Pancreas (tissue), 10 donors: ENCODE measurements around the gene PIK3CA. TPM values are rescaled to one million over a fixed set of nuclear protein-coding genes. Genes with fewer than 3 reads are reported as not detected.
"Not testable (repeated sequence)": the region's sequence is repeated elsewhere in the genome, so short reads cannot be mapped to it uniquely, and the experiment has no call there.

Experiments used
- ATAC-seq, 4 donors: fragments of 200-7000 bp; cut with Tn5 transposase; one replicate each; pipeline versions ENCODE4 v1.8.0 to v1.9.1; 2020; ENCODE audit warnings: mild to moderate bottlenecking in 4 of 4, moderate library complexity in 4 of 4
- DNase-seq, 6 donors: peaks; one replicate each; pipeline ENCODE4 v3.0.0-alpha.2; 2020
- FAIRE-seq: peaks from 2 replicates; lab custom pipeline; 2012; peaks lifted over from hg19 to GRCh38; lab: Jason Lieb, UNC
- H3K27ac ChIP-seq, 4 donors: fragments of 200-600 bp; sonication (generic); 1 replicate in 3 of 4; 2 replicates in 1 of 4; pipeline versions ENCODE4 v1.5.0 to v1.8.0; 2020
- H3K27me3 ChIP-seq, 4 donors: fragments of 200-600 bp; one replicate each; pipeline ENCODE4 v1.8.0; 2021
- H3K36me3 ChIP-seq, 3 donors: fragments of 200-600 bp; sonication (generic) in 1 of 3; one replicate each; pipeline versions ENCODE4 v1.5.0 to v1.8.0; 2020 to 2021
- H3K4me1 ChIP-seq, 3 donors: fragments of 200-600 bp; one replicate each; pipeline ENCODE4 v1.8.0; 2021
- H3K4me3 ChIP-seq, 4 donors: fragments of 200-600 bp; sonication (generic) in 2 of 4; one replicate each; pipeline versions ENCODE4 v1.5.0 to v1.8.0; 2020 to 2021
- H3K9me3 ChIP-seq, 4 donors: fragments of 200-600 bp; one replicate each; pipeline ENCODE4 v1.8.0; 2021
- CTCF ChIP-seq, 4 donors: fragments of 200-600 bp; sonication (generic) in 3 of 4; IDR thresholded peaks; one replicate each; pipeline versions ENCODE4 v1.5.0 to v1.8.0; 2021; ENCODE audit warnings: antibody characterized with exemption in 4 of 4
- WGBS, 2 donors: extraction: QIAGEN DNeasy Blood & Tissue Kit; methylation state at CpG; one replicate each; pipeline ENCODE4 v1.1.7; 2013; 5-methylcytosine and 5-hydroxymethylcytosine counted together
- intact Hi-C, 3 donors: fragments of 100-400 bp; cut with DNase I; formaldehyde crosslinking; loops; one replicate each; pipeline versions ENCODE4 v1.11.1 to v1.14.2; 2022
- polyA plus RNA-seq, 2 donors: library from polyadenylated mRNA; stranded (reverse); fragments of 200-250 nt; gene quantifications; one replicate each; pipeline ENCODE4 v1.2.3, GENCODE V29; 2013
- total RNA-seq, 6 donors: library from RNA; stranded (reverse); fragmentation: NEBNext Ultra II Directional in 4 of 6; extraction: Animal tissue kit (Norgen Biotek cat#: 25700) in 4 of 6; gene quantifications; one replicate each; pipeline versions ENCODE4 v1.2.1 to v1.2.4, GENCODE V29; 2021 to 2023
- donor health status: healthy with polysubstance abuse.
- donor health status: DM: no; HTN: no; CAD: no; lungs with moderate emphysema.
- donor health status: DM: no; HTN: no; CAD: no.
- donor health status: control.
- donor health status: control.
- donor health status: Bipolar disorder and iron deficiency.
- donor health status: DM: yes; HTN: yes; CAD: no.
- donor health status: DM: no; HTN: no; CAD: no.
- donor health status: DM: no; HTN: no; CAD: no.
- donor health status: DM: yes; HTN: yes; CAD: no.

The PIK3CA gene
- total and polyA plus RNA-seq, 8 donors: 1.6 to 15.6 (median 6.4) TPM

DNA sequence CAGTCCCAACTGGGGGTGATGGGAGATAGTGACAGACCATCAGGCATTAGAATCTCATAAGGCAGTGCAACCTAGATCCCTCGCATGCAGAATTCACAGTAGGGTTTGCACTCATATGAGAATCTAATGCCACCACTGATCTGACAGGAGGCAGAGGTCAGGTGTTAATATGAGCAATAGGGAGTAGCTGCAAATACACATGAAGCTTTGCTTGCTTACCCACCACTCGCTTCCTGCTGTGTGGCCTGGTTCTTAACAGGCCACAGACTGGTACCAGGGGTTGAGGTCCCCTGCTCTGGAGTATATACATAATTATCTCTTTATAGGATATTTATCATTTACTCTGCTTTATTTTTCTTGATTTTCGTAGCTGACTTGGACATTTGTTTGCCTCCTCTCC, 40.5 kb upstream of the PIK3CA start:
- Histone ChIP-seq H3K4me1 (no peaks in the 10 kb centered on the region), H3K4me3 (no peak overlapping the region), H3K9me3 (no peaks in the 10 kb centered on the region), H3K27me3 (no peaks in the 10 kb centered on the region), H3K27ac (no peak overlapping the region), H3K36me3 (no peaks in the 10 kb centered on the region)
- DNase-seq (no peak), ATAC-seq (no peak), FAIRE-seq (no peak)
- intact Hi-C loops: loop anchor here in 2 of 3 donors (5.0 to 10.0 kb wide), 2 partner anchors 207 to 210 kb away; no protein-coding TSS in a partner anchor
- WGBS, 2 donors: 74 to 78% methylated on average over 3 of the region's 3 CpGs
- no peak for TF ChIP-seq CTCF (IDR thresholded peaks at IDR 0.05)

DNA sequence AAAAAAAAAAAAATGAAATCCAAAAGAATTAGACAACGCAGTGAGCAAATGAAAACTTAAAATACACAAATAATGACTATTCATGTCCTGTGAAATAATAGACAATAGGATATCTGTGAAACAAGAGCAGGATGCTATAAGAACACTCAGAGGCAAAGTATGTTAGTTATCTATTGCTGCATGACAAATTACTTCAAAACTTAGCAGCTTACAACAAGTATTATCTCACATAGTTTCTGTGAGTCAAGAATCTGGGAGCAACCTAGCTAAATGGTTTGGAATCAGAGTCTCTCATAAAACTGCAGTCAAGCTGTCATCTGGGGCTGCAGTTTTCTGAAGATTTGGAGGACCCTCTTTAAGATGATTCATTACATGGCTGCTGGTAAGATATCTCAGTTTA, 40.1 kb upstream of the PIK3CA start:
- no peak for TF ChIP-seq CTCF (IDR thresholded peaks at IDR 0.05)
- 36 to 60% methylated on average over 1 of the region's 1 CpG for WGBS, 2 donors
- ATAC-seq (no peak), DNase-seq (no peak), FAIRE-seq (no peak)
- Histone ChIP-seq H3K4me1 (no peaks in the 10 kb centered on the region), H3K36me3 (no peaks in the 10 kb centered on the region), H3K27ac (no peak overlapping the region), H3K27me3 (no peaks in the 10 kb centered on the region), H3K9me3 (no peaks in the 10 kb centered on the region), H3K4me3 (no peak overlapping the region)
- intact Hi-C loops: loop anchor here in 2 of 3 donors (5.0 to 10.0 kb wide), 2 partner anchors 207 to 209 kb away; no protein-coding TSS in a partner anchor

- Histone ChIP-seq H3K9me3 (no peaks in the 10 kb centered on the region), H3K4me1 (no peaks in the 10 kb centered on the region), H3K27me3 (no peaks in the 10 kb centered on the region), H3K4me3 (no peak overlapping the region), H3K27ac (no peak overlapping the region), H3K36me3 (no peaks in the 10 kb centered on the region)
- 43 to 49% methylated on average over 2 of the region's 2 CpGs for WGBS, 2 donors
- ATAC-seq: no peak
- DNase-seq: no peak
- intact Hi-C loops: no loop called here
- TF ChIP-seq CTCF (IDR thresholded peaks at IDR 0.05): no peak
- FAIRE-seq: no peak
These were observed 34.3 kb upstream of the PIK3CA start for GRCh38 chr3:179113903-179114302.

DNA sequence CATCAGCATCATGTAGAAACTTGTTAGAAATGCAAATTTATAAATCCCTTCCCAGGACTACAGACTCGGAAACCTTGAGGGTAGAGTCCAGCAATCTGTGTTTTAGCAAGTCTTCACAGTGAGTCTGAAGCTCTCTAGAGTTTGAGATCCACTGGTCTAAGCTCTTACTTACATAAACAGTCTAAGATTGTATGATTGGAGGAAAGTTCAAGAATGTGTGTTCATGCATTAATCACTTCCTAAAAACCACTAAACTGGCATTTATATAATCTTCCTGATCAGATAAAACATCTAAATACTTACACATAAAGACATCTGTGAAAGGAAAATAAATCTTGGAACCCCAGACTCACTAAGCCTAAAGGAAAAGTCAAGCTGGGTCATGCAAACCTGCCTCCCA, 32.7 kb upstream of the PIK3CA start:
- H3K36me3 ChIP-seq, FAIRE-seq, H3K4me3 ChIP-seq, H3K27ac ChIP-seq, DNase-seq, ATAC-seq, H3K9me3 ChIP-seq, intact Hi-C loops, H3K4me1 ChIP-seq, H3K27me3 ChIP-seq: not testable (repeated sequence)
- 30 to 55% methylated on average over 1 of the region's 1 CpG for WGBS, 2 donors

- FAIRE-seq (no peak), ATAC-seq (no peak)
- WGBS, 2 donors: 47 to 57% methylated on average over 2 of the region's 2 CpGs
These were observed 31.3 kb upstream of the PIK3CA start for GRCh38 chr3:179116816-179117215.

DNA sequence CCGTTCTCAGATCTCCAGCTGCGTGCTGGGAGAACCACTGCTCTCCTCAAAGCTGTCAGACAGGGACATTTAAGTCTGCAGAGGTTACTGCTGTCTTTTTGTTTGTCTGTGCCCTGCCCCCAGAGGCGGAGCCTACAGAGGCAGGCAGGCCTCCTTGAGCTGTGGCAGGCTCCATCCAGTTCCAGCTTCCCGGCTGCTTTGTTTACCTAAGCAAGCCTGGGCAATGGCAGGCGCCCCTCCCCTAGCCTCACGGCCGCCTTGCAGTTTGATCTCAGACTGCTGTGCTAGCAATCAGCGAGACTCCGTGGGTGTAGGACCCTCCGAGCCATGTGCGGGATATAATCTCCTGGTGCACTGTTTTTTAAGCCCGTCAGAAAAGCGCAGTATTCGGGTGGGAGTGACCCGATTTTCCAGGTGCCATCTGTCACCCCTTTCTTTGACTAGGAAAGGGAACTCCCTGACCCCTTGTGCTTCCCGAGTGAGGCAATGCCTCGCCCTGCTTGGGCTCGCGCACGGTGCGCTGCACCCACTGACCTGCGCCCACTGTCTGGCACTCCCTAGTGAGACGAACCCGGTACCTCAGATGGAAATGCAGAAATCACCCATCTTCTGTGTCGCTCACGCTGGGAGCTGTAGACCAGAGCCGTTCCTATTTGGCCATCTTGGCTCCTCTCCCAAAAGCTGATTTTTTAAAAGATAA, 15.8 kb upstream of the PIK3CA start:
- ATAC-seq, intact Hi-C loops, H3K9me3 ChIP-seq, H3K4me1 ChIP-seq, H3K36me3 ChIP-seq, FAIRE-seq, H3K27me3 ChIP-seq: not testable (repeated sequence)
- H3K27ac ChIP-seq: peak overlapping the region in 1 of 4 donors; percentile 9
- 48 to 64% methylated on average over 19 to 26 of the region's 27 CpGs for WGBS, 2 donors
- H3K4me3 ChIP-seq: peak overlapping the region in 2 of 4 donors; percentile 17 to 20
- peak in 3 of 6 donors; percentile 17 to 41 (median 25) for DNase-seq

More at GRCh38 chr3:179116816-179117215, 31.3 kb upstream of the PIK3CA start:
- Histone ChIP-seq H3K27me3 (no peaks in the 10 kb centered on the region), H3K4me1 (no peaks in the 10 kb centered on the region), H3K27ac (no peak overlapping the region), H3K4me3 (no peak overlapping the region), H3K9me3 (no peaks in the 10 kb centered on the region), H3K36me3 (no peaks in the 10 kb centered on the region)
- intact Hi-C loops: no loop called here
- no peak for DNase-seq
- TF ChIP-seq CTCF (IDR thresholded peaks at IDR 0.05): no peak
